ENCODE data around the gene HPCAL1. TPM values are rescaled to one million over a fixed set of nuclear protein-coding genes. Genes with fewer than 3 reads are reported as not detected.
A peak's percentile ranks its signal among the peaks of the same experiment; 100 is the strongest.

The HPCAL1 gene
- total and polyA plus RNA-seq, 4 donors = 122 to 147 (median 136) TPM

- Histone ChIP-seq H3K9ac (ENCODE audit: insufficient read depth in 1 of 2, low read length in 2 of 2) (no peak overlapping the region), H3K27me3 (ENCODE audit: control insufficient read depth in 3 of 3, insufficient read depth in 3 of 3, low read length in 2 of 3) (no peaks in the 10 kb centered on the region), H3K27ac (ENCODE audit: low read depth in 1 of 2, low read length in 1 of 2) (peak overlapping the region in 1 of 2 donors; percentile 82), H3K9me3 (ENCODE audit: control insufficient read depth in 4 of 4, insufficient read depth in 3 of 4, low read length in 3 of 4) (no peaks in the 10 kb centered on the region), H3K36me3 (ENCODE audit: control insufficient read depth in 4 of 4, insufficient read depth in 4 of 4, low read length in 4 of 4) (no peaks in the 10 kb centered on the region), H3K4me1 (ENCODE audit: control insufficient read depth in 5 of 5, insufficient read depth in 5 of 5, low read length in 5 of 5) (peaks cover 0 to 17% (median 0%) of the 10 kb centered on the region in 5 donors), H3K4me3 (no peak overlapping the region)
- DNase-seq = no peak
- ATAC-seq (ENCODE audit: insufficient read depth, low FRiP score) = no peak
- 90 to 94% methylated on average over 6 of the region's 6 CpGs for WGBS, 2 donors
- TF ChIP-seq CTCF (IDR thresholded peaks at IDR 0.05; ENCODE audit: control extremely low read depth, extremely low read depth) = no peak
These were observed 30.8 kb upstream of the HPCAL1 start for GRCh38 chr2:10271946-10272345.

- no peak for ATAC-seq (ENCODE audit: insufficient read depth, low FRiP score)
- no peaks in the 10 kb centered on the region for H3K27me3 ChIP-seq (ENCODE audit: control insufficient read depth in 3 of 3, insufficient read depth in 3 of 3, low read length in 2 of 3)
- TF ChIP-seq CTCF (IDR thresholded peaks at IDR 0.05; ENCODE audit: control extremely low read depth, extremely low read depth) = no peak
- H3K36me3 ChIP-seq (ENCODE audit: control insufficient read depth in 4 of 4, insufficient read depth in 4 of 4, low read length in 4 of 4) = no peaks in the 10 kb centered on the region
- H3K4me1 ChIP-seq (ENCODE audit: control insufficient read depth in 5 of 5, insufficient read depth in 5 of 5, low read length in 5 of 5) = peaks cover 0 to 16% (median 0%) of the 10 kb centered on the region in 5 donors
- H3K4me3 ChIP-seq = no peak overlapping the region
- no peaks in the 10 kb centered on the region for H3K9me3 ChIP-seq (ENCODE audit: control insufficient read depth in 4 of 4, insufficient read depth in 3 of 4, low read length in 3 of 4)
- no peak overlapping the region for H3K27ac ChIP-seq (ENCODE audit: low read depth in 1 of 2, low read length in 1 of 2)
- DNase-seq = no peak
- H3K9ac ChIP-seq (ENCODE audit: insufficient read depth in 1 of 2, low read length in 2 of 2) = no peak overlapping the region
- WGBS, 2 donors = 92 to 93% methylated on average over 10 of the region's 10 CpGs
These were observed 30.2 kb upstream of the HPCAL1 start for GRCh38 chr2:10272464-10272863.

- no peak for DNase-seq
- no peak overlapping the region for H3K27ac ChIP-seq (ENCODE audit: low read depth in 1 of 2, low read length in 1 of 2)
- TF ChIP-seq CTCF (IDR thresholded peaks at IDR 0.05; ENCODE audit: control extremely low read depth, extremely low read depth) = no peak
These were observed 29.2 kb upstream of the HPCAL1 start for GRCh38 chr2:10273215-10274175.

More at GRCh38 chr2:10273215-10274175, 29.2 kb upstream of the HPCAL1 start:
- H3K4me1 ChIP-seq (ENCODE audit: control insufficient read depth in 5 of 5, insufficient read depth in 5 of 5, low read length in 5 of 5) = peaks cover 0 to 12% (median 0%) of the 10 kb centered on the region in 5 donors
- H3K9me3 ChIP-seq (ENCODE audit: control insufficient read depth in 4 of 4, insufficient read depth in 3 of 4, low read length in 3 of 4) = no peaks in the 10 kb centered on the region
- no peak overlapping the region for H3K4me3 ChIP-seq
- H3K9ac ChIP-seq (ENCODE audit: insufficient read depth in 1 of 2, low read length in 2 of 2) = no peak overlapping the region
- H3K36me3 ChIP-seq (ENCODE audit: control insufficient read depth in 4 of 4, insufficient read depth in 4 of 4, low read length in 4 of 4) = no peaks in the 10 kb centered on the region
- ATAC-seq (ENCODE audit: insufficient read depth, low FRiP score) = no peak
- H3K27me3 ChIP-seq (ENCODE audit: control insufficient read depth in 3 of 3, insufficient read depth in 3 of 3, low read length in 2 of 3) = no peaks in the 10 kb centered on the region
- WGBS, 2 donors = 91 to 96% methylated on average over 22 of the region's 22 CpGs
